Measurements from ENCODE around the gene C1orf174.

C1orf174 gene

DNA sequence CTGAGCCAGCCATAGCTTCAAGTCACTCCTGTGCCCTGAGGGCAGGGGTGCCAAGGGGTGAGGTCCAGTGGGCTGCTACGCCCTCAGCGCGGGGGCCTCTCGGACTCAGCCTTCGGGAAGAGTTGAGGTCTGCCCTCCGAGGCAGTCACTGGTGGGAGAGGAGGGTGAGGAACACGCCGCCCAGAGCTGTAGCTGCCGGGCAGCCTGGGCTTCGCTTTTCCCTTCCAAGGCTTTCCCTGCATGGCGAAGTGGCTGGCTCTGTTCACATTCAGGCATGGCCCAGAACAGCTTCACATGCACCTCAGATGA is 43.0 kb upstream of the C1orf174 start:
- TF ChIP-seq CTCF (IDR thresholded peaks at IDR 0.05; ENCODE audit: low read length) (no peak), EZH2 (IDR thresholded peaks at IDR 0.05; ENCODE audit: borderline replicate concordance, low read length) (no peak)
- Histone ChIP-seq H4K20me1 (ENCODE audit: insufficient read depth, low read length) (no peaks in the 10 kb centered on the region), H3K79me2 (ENCODE audit: insufficient read depth, low read length) (no peaks in the 10 kb centered on the region), H3F3A (ENCODE audit: insufficient read depth, low read length) (no peaks in the 10 kb centered on the region), H3K9me3 (ENCODE audit: low read length) (no peaks in the 10 kb centered on the region), H3K9me2 (ENCODE audit: low read depth, low read length) (no peaks in the 10 kb centered on the region), H3K27ac (ENCODE audit: low read depth, low read length, poor library complexity, severe bottlenecking) (no peak overlapping the region), H3K4me3 (ENCODE audit: low read depth, low read length, poor library complexity, severe bottlenecking) (no peak overlapping the region), H3K36me3 (ENCODE audit: insufficient read depth, low read length) (no peaks in the 10 kb centered on the region; the same call in 1 of the 2 replicates), H3K27me3 (ENCODE audit: insufficient read depth, low read length) (peaks cover 23% of the 10 kb centered on the region; the same call in 1 of the 2 replicates), H3K9ac (ENCODE audit: low read length) (no peak overlapping the region), H3K4me2 (ENCODE audit: low read length) (no peak overlapping the region), H2AFZ (ENCODE audit: low read length) (no peak overlapping the region), H3K4me1 (ENCODE audit: insufficient read depth, low read length, severe bottlenecking) (no peaks in the 10 kb centered on the region)

DNA sequence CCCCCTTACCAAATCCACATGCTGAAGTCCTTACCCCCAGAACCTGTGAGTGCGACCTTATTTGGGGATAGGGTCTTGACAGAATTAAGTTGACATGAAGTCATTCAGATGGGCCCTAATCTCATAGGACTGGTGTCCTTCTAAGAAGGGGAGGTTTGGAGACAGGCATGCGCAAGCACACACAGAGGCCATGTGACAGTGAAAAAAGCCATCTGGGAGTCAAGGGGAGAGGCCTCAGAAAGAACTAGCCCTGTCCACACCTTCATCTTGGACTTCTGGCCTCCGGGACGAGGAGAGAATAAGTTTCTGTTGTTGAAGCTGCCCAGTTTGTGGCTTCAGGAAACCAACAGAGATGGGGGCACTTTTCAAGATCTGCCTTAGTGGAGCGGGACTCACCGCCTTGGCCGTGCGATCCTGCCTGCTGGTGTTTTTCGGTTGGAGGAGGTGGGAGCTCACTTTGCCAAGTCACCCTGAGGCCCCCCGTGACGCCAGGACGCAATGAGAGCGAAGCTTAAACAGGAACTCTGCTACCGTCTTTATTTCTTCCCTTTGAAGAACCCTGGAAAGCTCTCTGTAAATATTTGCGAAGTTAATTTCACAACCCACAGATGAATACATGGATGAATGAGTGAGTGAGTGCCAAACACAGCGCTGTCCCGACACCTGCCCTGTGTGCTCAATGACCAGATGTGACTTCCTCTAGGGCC is 42.5 kb upstream of the C1orf174 start:
- H3F3A ChIP-seq (ENCODE audit: insufficient read depth, low read length): no peaks in the 10 kb centered on the region
- H3K4me3 ChIP-seq (ENCODE audit: low read depth, low read length, poor library complexity, severe bottlenecking): no peak overlapping the region
- H3K79me2 ChIP-seq (ENCODE audit: insufficient read depth, low read length): no peaks in the 10 kb centered on the region
- no peaks in the 10 kb centered on the region for H3K9me3 ChIP-seq (ENCODE audit: low read length)
- TF ChIP-seq EZH2 (IDR thresholded peaks at IDR 0.05; ENCODE audit: borderline replicate concordance, low read length): no peak
- no peak for TF ChIP-seq CTCF (IDR thresholded peaks at IDR 0.05; ENCODE audit: low read length)
- H4K20me1 ChIP-seq (ENCODE audit: insufficient read depth, low read length): no peaks in the 10 kb centered on the region
- peaks cover 17% of the 10 kb centered on the region; the same call in 1 of the 2 replicates for H3K27me3 ChIP-seq (ENCODE audit: insufficient read depth, low read length)
- no peak overlapping the region for H2AFZ ChIP-seq (ENCODE audit: low read length)
- no peaks in the 10 kb centered on the region for H3K4me1 ChIP-seq (ENCODE audit: insufficient read depth, low read length, severe bottlenecking)
- H3K9ac ChIP-seq (ENCODE audit: low read length): no peak overlapping the region
- H3K36me3 ChIP-seq (ENCODE audit: insufficient read depth, low read length): no peaks in the 10 kb centered on the region; the same call in 1 of the 2 replicates
- no peak overlapping the region for H3K27ac ChIP-seq (ENCODE audit: low read depth, low read length, poor library complexity, severe bottlenecking)
- H3K9me2 ChIP-seq (ENCODE audit: low read depth, low read length): no peaks in the 10 kb centered on the region
- H3K4me2 ChIP-seq (ENCODE audit: low read length): no peak overlapping the region

- Histone ChIP-seq H3K9me3 (ENCODE audit: low read length) (peaks cover 3% of the 10 kb centered on the region; the same call in 1 of the 2 replicates), H3K36me3 (ENCODE audit: insufficient read depth, low read length) (no peaks in the 10 kb centered on the region; the same call in 1 of the 2 replicates), H3K9me2 (ENCODE audit: low read depth, low read length) (no peaks in the 10 kb centered on the region), H3K27ac (ENCODE audit: low read depth, low read length, poor library complexity, severe bottlenecking) (no peak overlapping the region), H2AFZ (ENCODE audit: low read length) (no peak overlapping the region), H3K4me3 (ENCODE audit: low read depth, low read length, poor library complexity, severe bottlenecking) (no peak overlapping the region), H3F3A (ENCODE audit: insufficient read depth, low read length) (no peaks in the 10 kb centered on the region), H3K4me2 (ENCODE audit: low read length) (no peak overlapping the region), H3K27me3 (ENCODE audit: insufficient read depth, low read length) (peaks cover 9% of the 10 kb centered on the region; the same call in 1 of the 2 replicates), H3K9ac (ENCODE audit: low read length) (no peak overlapping the region), H3K79me2 (ENCODE audit: insufficient read depth, low read length) (no peaks in the 10 kb centered on the region), H3K4me1 (ENCODE audit: insufficient read depth, low read length, severe bottlenecking) (no peaks in the 10 kb centered on the region), H4K20me1 (ENCODE audit: insufficient read depth, low read length) (no peaks in the 10 kb centered on the region)
- TF ChIP-seq EZH2 (IDR thresholded peaks at IDR 0.05; ENCODE audit: borderline replicate concordance, low read length) (no peak), CTCF (IDR thresholded peaks at IDR 0.05; ENCODE audit: low read length) (no peak)
Observed at GRCh38 chr1:3940754-3941345, 40.8 kb upstream of the C1orf174 start.

Measured in OCI-LY1 (cell line).